EL (cell line): ENCODE results near the gene RNF151.
"Not testable (repeated sequence)": the region's sequence is repeated elsewhere in the genome, so short reads cannot be mapped to it uniquely, and the experiment has no call there.

Experiments used
- DNase-seq: peaks from one replicate; pipeline ENCODE4 v3.0.0-alpha.2; 2016

The RNF151 gene

GRCh38 chr16:1939833-1940232, 26.8 kb upstream of the RNF151 start:
- not testable (repeated sequence) for DNase-seq

GRCh38 chr16:1940273-1941161, 26.1 kb upstream of the RNF151 start:
- no peak for DNase-seq

GRCh38 chr16:1941162-1942046, 25.3 kb upstream of the RNF151 start:
- DNase-seq = no peak

- no peak for DNase-seq
Observed at GRCh38 chr16:1942047-1942809, 24.4 kb upstream of the RNF151 start.

GRCh38 chr16:1942810-1943726, 23.6 kb upstream of the RNF151 start, which contains the start of gene MSRB1:
TSS of gene MSRB1 (minus strand) at chr16:1943199. CDS start at chr16:1943156, 43 bp downstream.
- DNase-seq = peak; percentile 99

GRCh38 chr16:1944612-1945199, 21.9 kb upstream of the RNF151 start:
- no peak for DNase-seq

GRCh38 chr16:1945559-1946391, 20.9 kb upstream of the RNF151 start:
- no peak for DNase-seq

GRCh38 chr16:1946495-1947368, 19.9 kb upstream of the RNF151 start:
- DNase-seq = no peak

- DNase-seq = no peak
Observed at GRCh38 chr16:1947369-1947670, 19.3 kb upstream of the RNF151 start.

- DNase-seq = no peak
Observed at GRCh38 chr16:1949507-1949906, 17.1 kb upstream of the RNF151 start.

GRCh38 chr16:1950047-1950446, 16.6 kb upstream of the RNF151 start:
- no peak for DNase-seq

GRCh38 chr16:1950559-1950958, 16.1 kb upstream of the RNF151 start:
- DNase-seq = no peak

- DNase-seq = no peak
Observed at GRCh38 chr16:1953734-1954133, 12.9 kb upstream of the RNF151 start.

GRCh38 chr16:1957434-1958142, 9.1 kb upstream of the RNF151 start:
- not testable (repeated sequence) for DNase-seq

- DNase-seq = not testable (repeated sequence)
Observed at GRCh38 chr16:1958143-1958491, 8.5 kb upstream of the RNF151 start.

GRCh38 chr16:1958715-1959268, 7.9 kb upstream of the RNF151 start:
- DNase-seq = no peak

- DNase-seq = peak; percentile 90
Observed at GRCh38 chr16:1959269-1960039, 7.2 kb upstream of the RNF151 start, which contains the start of gene NDUFB10. TSS of gene NDUFB10 (plus strand) at chr16:1959538. CDS start at chr16:1959625, 87 bp downstream.
